Keratinocyte (primary cell): Measurements from ENCODE around the gene UFD1. TPM values are rescaled to one million over a fixed set of nuclear protein-coding genes. Genes with fewer than 3 reads are reported as not detected.

ENCODE experiments used
- DNase-seq: peaks from one replicate; pipeline ENCODE4 v3.0.0-alpha.2; 2011; ENCODE audit warnings: low read depth, missing footprints, low spot score
- FAIRE-seq: peaks from 2 replicates; lab custom pipeline; 2011; peaks lifted over from hg19 to GRCh38; lab: Jason Lieb, UNC
- H2AFZ ChIP-seq: 2 replicates; pipeline ENCODE4 v1.6.0; 2012; ENCODE audit warnings: low read length, control low read depth, inconsistent platforms; ENCODE audit not compliant: control insufficient read depth
- H3K27ac ChIP-seq: 2 replicates; pipeline ENCODE4 v1.5.1; 2011; ENCODE audit warnings: low read length; ENCODE audit not compliant: control insufficient read depth, insufficient read depth
- H3K27me3 ChIP-seq: 3 replicates; pipeline ENCODE4 v1.6.0; 2011; ENCODE audit warnings: low read length; ENCODE audit not compliant: control insufficient read depth, insufficient read depth; ENCODE audit errors: extremely low read depth
- H3K36me3 ChIP-seq, 2 experiments: 2 replicates in 1 of 2; 3 replicates in 1 of 2; pipeline ENCODE4 v1.5.1; 2011; ENCODE audit warnings: low read length in 2 of 2, mild to moderate bottlenecking in 1 of 2; ENCODE audit not compliant: control insufficient read depth in 2 of 2, insufficient read depth in 2 of 2; ENCODE audit errors: extremely low read depth in 1 of 2
- H3K4me1 ChIP-seq: 3 replicates; pipeline ENCODE4 v1.5.1; 2011; ENCODE audit warnings: low read length; ENCODE audit not compliant: control insufficient read depth, insufficient read depth; ENCODE audit errors: extremely low read depth
- H3K4me2 ChIP-seq: 3 replicates; pipeline ENCODE4 v1.6.0; 2011; ENCODE audit warnings: low read depth, low read length; ENCODE audit not compliant: control insufficient read depth, insufficient read depth; ENCODE audit errors: extremely low read depth
- H3K4me3 ChIP-seq, 3 experiments: fragments of 200-600 bp in 1 of 3; sonication (generic) in 1 of 3; 2 replicates in 2 of 3; 3 replicates in 1 of 3; pipeline ENCODE4 v1.5.1; 2011 to 2016; ENCODE audit warnings: low read length in 3 of 3, mild to moderate bottlenecking in 3 of 3, control low read depth in 2 of 3, inconsistent platforms in 1 of 3, low read depth in 1 of 3, mixed read lengths in 1 of 3, mixed run types in 1 of 3, moderate library complexity in 1 of 3; ENCODE audit not compliant: control insufficient read depth in 2 of 3, insufficient read depth in 2 of 3; ENCODE audit errors: extremely low read depth in 1 of 3
- H3K79me2 ChIP-seq: 2 replicates; pipeline ENCODE4 v1.6.0; 2012; ENCODE audit warnings: low read length; ENCODE audit not compliant: control insufficient read depth, insufficient read depth
- H3K9ac ChIP-seq: 3 replicates; pipeline ENCODE4 v1.6.0; 2011; ENCODE audit warnings: low read length; ENCODE audit not compliant: control insufficient read depth, insufficient read depth; ENCODE audit errors: extremely low read depth
- H3K9me1 ChIP-seq: 3 replicates; pipeline ENCODE4 v1.6.0; 2011; ENCODE audit warnings: low read length; ENCODE audit not compliant: control insufficient read depth, insufficient read depth; ENCODE audit errors: extremely low read depth
- H3K9me3 ChIP-seq: 2 replicates; pipeline ENCODE4 v1.5.1; 2012; ENCODE audit warnings: low read depth, low read length; ENCODE audit not compliant: control insufficient read depth
- H4K20me1 ChIP-seq: 3 replicates; pipeline ENCODE4 v1.6.0; 2011; ENCODE audit warnings: low read length; ENCODE audit not compliant: control insufficient read depth, insufficient read depth; ENCODE audit errors: extremely low read depth
- EZH2 ChIP-seq: IDR thresholded peaks from one replicate; pipeline ENCODE4 v1.6.1; 2012; ENCODE audit warnings: inconsistent platforms, mild to moderate bottlenecking, low read length, moderate library complexity
- dilution Hi-C: fragments of 300-500 bp; cut with MboI; formaldehyde crosslinking; loops from one replicate; pipeline ENCODE4 v1.7.0; 2020; ENCODE audit warnings: low sequenced_read_pairs; ENCODE audit not compliant: extremely low pct_ligation_motif_present
- polyA plus RNA-seq, 5 experiments: library from polyadenylated mRNA; depleted of rRNA in 3 of 5; stranded (reverse) in 3 of 5; stranded (forward) in 1 of 5; unstranded in 1 of 5; fragments of >200 nt; gene quantifications; 1 replicate in 1 of 5; 2 replicates in 3 of 5; 3 replicates in 1 of 5; pipeline versions ENCODE4 v1.2.1 to v1.2.3, GENCODE V29; 2011 to 2012; ENCODE audit warnings: missing spikeins in 2 of 5, low read depth in 1 of 5, low replicate concordance in 1 of 5
- TF ChIP-seq, protein P1 (sequence below), 3 experiments: IDR thresholded peaks in 1 of 3; conservative IDR thresholded peaks in 1 of 3; optimal IDR thresholded peaks in 1 of 3; 2 replicates in 2 of 3; 3 replicates in 1 of 3; pipeline versions ENCODE3 to v1.5.1; 2011; ENCODE audit warnings: low read length in 3 of 3, mild to moderate bottlenecking in 3 of 3, moderate library complexity in 2 of 3, control low read depth in 1 of 3, inconsistent platforms in 1 of 3; ENCODE audit not compliant: insufficient read depth in 2 of 3; ENCODE audit errors: extremely low read depth in 1 of 3

Gene UFD1
- polyA plus RNA-seq, 1 donor (not counting 4 experiments of a cell fraction or from before 2014, with no cell fraction given), result 145 TPM

DNA sequence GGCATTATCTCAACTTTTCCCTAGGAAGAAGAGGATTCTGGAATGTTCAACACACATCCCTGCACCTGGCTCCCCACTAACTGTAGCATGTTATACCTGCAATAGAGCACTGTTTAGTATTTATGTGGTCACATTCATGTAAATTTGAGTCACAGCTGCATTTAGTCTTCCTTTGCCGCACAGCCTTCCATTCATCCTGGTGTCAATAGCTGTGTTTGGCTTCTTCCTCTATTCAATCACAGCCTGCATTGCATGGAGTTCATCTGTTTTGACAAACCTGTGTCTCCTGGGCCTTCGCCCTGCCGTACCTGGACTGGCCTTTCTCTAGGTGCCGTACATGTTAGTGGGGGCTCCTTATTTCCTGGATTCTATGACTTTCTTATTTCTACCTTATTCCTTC lies 27.4 kb downstream of the UFD1 start:
- Histone ChIP-seq H3K4me3 (no peak overlapping the region), H4K20me1 (no peaks in the 10 kb centered on the region), H3K27me3 (no peaks in the 10 kb centered on the region), H3K4me1 (peaks cover 17% of the 10 kb centered on the region), H3K79me2 (peaks cover 7% of the 10 kb centered on the region), H3K9ac (no peak overlapping the region), H3K9me3 (no peaks in the 10 kb centered on the region), H3K36me3 (peaks cover 30 to 42% of the 10 kb centered on the region in 2 experiments), H2AFZ (no peak overlapping the region), H3K27ac (no peak overlapping the region), H3K4me2 (no peak overlapping the region), H3K9me1 (no peaks in the 10 kb centered on the region)
- TF ChIP-seq, protein P1, sequence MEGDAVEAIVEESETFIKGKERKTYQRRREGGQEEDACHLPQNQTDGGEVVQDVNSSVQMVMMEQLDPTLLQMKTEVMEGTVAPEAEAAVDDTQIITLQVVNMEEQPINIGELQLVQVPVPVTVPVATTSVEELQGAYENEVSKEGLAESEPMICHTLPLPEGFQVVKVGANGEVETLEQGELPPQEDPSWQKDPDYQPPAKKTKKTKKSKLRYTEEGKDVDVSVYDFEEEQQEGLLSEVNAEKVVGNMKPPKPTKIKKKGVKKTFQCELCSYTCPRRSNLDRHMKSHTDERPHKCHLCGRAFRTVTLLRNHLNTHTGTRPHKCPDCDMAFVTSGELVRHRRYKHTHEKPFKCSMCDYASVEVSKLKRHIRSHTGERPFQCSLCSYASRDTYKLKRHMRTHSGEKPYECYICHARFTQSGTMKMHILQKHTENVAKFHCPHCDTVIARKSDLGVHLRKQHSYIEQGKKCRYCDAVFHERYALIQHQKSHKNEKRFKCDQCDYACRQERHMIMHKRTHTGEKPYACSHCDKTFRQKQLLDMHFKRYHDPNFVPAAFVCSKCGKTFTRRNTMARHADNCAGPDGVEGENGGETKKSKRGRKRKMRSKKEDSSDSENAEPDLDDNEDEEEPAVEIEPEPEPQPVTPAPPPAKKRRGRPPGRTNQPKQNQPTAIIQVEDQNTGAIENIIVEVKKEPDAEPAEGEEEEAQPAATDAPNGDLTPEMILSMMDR (optimal IDR thresholded peaks at IDR 0.05 in 1 of 3, IDR thresholded peaks at IDR 0.05 in 1 of 3, conservative IDR thresholded peaks at IDR 0.05 in 1 of 3; ENCODE audit: extremely low read depth in 1 of 3, insufficient read depth in 2 of 3, low read length in 3 of 3), result no peak
- no peak for TF ChIP-seq EZH2
- DNase-seq (no peak), FAIRE-seq (no peak)
- dilution Hi-C loops, result no loop called here

GRCh38 chr22:19450363-19451175 lies 28.4 kb downstream of the UFD1 start:
- DNase-seq, result no peak
- Histone ChIP-seq H3K4me1 (peaks cover 10% of the 10 kb centered on the region), H3K4me2 (no peak overlapping the region), H3K9ac (no peak overlapping the region), H3K27me3 (no peaks in the 10 kb centered on the region), H2AFZ (no peak overlapping the region), H3K79me2 (peaks cover 17% of the 10 kb centered on the region), H3K9me1 (no peaks in the 10 kb centered on the region), H3K36me3 (peaks cover 22 to 36% of the 10 kb centered on the region in 2 experiments), H3K9me3 (no peaks in the 10 kb centered on the region), H3K4me3 (no peak overlapping the region), H3K27ac (no peak overlapping the region), H4K20me1 (no peaks in the 10 kb centered on the region)
- FAIRE-seq, result no peak
- dilution Hi-C loops, result no loop called here
- TF ChIP-seq, protein P1 (optimal IDR thresholded peaks at IDR 0.05 in 1 of 3, IDR thresholded peaks at IDR 0.05 in 1 of 3, conservative IDR thresholded peaks at IDR 0.05 in 1 of 3; ENCODE audit: extremely low read depth in 1 of 3, insufficient read depth in 2 of 3, low read length in 3 of 3), result no peak
- TF ChIP-seq EZH2, result no peak
